Measurements from ENCODE around the gene PDCD1.
"Not testable (repeated sequence)": the region's sequence is repeated elsewhere in the genome, so short reads cannot be mapped to it uniquely, and the experiment has no call there.

PDCD1 gene

DNA sequence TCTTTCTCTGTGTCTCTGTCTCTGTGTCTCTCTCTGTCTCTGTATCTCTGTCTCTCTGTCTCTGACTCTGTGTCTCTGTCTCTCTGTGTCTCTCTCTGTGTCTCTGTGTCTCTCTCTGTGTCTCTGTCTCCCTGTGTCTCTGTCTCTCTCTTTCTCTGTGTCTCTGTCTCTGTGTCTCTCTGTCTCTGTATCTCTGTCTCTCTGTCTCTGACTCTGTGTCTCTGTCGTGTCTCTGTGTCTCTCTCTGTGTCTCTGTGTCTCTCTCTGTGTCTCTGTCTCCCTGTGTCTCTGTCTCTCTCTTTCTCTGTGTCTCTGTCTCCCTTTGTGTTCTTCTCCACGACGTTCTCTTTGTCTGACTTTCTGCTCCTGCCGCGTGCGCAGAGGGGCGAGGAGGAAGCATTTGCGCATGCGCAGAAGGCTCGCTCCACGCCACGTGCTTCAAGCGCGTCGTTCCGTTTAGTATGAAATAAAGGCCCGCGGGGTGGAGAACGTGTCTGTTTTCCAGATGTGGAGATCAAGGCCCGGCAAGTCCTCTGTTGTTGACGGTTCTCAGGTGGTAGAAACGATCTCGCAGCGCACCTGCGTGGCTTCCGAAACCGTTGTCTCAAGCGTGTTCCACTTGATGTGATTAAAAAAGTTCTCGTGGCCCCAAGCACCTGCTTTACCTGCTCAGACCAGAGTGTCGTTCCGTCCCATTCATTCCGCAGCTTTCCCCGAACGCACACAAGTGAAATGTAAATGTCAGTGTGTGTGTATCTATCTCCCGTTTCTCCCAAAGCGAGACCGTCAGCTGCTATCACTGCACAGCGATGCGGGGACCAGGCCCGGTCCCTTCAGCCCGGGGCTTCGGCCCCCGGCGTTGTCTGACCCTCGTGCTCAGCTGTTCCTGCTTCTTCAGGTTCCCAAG lies 34.9 kb downstream of the PDCD1 start:
- DNase-seq = not testable (repeated sequence)

DNA sequence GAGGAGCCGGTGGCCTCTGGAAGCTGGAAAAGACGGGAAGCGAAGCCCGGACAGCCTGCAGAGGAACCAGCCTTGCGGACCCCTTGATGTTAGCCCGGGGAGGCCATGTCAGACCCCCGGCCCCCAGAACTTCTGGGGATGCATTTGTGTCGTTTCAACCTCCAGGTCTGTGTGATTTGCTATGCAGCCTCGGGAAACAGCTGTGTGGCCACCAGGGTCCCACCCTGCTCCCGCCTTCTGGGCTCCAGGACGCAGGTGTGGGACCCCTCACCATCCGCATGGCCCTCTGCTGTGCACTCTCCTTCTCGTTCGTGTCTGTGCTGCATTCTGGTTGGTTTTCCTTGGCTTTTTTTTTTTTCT lies 36.5 kb downstream of the PDCD1 start:
- no peak for DNase-seq

DNA sequence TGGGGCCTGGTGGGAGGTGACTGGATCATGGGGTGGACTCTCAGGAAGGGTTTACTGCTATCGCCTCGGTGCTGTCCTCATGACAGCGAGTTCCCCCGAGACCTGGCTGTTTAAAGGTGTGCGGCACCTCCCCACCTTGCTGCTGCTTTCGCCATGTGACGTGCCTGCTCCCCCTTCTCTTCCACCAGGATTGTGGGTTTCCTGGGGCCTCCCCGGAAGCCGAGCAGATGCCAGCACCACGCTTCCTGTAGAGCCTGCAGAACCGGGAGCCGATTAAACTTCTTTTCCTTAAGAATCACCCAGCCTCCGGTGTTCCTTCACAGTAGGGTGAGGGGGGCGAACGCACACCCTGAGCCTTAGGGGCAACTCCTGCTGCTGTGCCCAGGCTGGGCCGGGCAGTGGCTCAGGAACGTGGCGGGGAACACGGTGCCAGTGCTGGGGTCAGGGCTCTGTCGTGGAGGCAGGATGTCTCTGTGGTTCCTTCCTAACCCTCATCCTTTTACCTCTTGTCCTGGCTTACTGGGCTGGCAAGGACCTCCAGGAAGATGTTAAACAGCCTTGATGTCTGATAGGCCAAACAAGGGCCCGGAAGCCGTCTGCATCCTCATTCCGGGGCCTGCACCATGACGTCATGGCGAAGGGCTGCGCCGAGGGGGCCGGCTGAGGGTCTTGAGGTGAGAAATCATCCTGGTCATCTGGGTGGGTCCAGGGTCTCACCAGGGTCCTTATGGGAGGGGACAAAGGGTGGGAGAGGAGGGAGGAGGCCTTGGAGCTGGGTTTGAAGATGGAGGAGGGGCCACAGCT lies 37.0 kb downstream of the PDCD1 start:
- no peak for DNase-seq

DNA sequence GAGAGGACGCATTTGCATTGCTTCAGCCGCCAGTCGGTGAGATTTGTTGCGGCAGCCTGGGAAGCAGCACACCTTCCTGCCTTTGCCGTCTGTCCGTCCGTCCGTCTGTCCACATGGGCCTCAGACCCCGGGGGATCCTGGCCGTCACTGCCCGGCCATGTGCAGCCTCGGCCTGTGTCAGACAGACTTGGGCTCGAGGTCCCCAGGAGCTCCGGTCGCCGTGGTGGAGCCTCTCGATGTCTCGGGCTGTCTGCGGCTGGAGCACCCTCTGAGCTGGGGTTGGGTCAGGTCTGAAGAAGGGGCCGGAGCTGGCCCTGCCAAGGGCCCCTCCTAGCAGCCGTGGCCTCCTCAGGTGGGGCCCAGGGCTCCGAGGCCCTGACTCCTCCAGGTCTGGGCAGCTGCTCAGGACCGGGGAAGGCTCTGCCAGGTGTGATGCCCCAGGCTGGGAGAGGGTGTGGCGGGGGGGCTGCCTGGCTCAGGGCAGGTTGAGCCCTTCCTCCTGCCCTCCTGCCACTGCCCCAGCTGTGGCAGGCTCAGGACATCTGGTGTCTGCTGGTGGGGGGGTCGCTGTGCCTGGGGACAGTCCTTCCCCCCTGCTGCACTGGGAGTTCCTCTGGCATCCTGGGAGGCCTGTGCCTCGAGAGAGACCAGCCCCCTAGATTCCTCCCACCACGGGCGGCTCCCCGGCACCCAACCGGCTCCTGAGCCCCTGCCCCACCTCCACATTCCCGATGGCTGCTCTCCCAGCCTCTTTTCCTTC lies 37.9 kb downstream of the PDCD1 start:
- DNase-seq = no peak

DNA sequence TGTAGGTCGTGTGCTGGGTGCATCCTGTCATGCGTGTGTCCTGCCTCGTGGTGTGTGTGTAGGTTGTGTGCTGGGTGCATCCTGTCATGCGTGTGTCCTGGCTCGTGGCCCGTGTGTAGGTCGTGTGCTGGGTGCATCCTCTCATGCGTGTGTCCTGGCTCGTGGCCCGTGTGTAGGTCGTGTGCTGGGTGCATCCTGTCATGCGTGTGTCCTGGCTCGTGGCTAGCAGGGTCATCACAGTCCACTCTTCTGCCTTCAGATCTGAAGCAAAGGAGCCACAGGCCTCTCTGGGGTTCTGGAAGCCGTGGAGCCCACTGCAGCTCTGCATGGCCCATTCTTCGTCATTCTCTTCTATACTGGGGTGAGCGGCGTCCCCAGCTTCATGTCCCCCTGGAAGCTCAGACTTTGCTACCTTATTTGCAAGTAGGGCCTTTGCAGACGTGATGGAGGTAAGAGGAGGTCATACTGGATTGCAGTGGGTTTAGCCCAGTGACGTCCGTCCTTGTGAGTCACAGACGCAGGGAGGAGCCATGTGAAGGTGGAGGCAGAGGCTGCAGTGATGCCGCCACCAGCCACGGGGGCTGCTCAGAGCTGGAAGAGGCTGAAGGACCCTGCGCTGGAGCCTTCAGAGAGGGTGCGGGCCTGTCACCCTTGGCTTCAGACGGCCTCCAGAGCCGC lies 38.6 kb downstream of the PDCD1 start:
- DNase-seq = not testable (repeated sequence)

DNA sequence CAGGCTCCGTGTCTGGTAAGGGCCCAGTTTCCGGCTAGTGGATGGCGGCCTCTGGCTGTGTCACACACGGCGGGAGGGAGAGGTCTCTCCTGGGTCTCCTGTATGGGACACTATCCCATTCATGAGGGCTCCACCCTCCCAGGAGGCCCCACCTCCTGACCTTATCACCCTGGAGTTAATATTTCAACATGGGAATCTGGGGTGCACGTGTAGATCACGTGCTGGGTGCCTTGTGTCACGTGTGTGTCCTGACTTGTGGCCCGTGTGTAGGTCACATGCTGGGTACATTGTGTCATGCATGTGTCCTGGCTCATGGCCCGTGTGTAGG lies 39.8 kb downstream of the PDCD1 start:
- no peak for DNase-seq

DNA sequence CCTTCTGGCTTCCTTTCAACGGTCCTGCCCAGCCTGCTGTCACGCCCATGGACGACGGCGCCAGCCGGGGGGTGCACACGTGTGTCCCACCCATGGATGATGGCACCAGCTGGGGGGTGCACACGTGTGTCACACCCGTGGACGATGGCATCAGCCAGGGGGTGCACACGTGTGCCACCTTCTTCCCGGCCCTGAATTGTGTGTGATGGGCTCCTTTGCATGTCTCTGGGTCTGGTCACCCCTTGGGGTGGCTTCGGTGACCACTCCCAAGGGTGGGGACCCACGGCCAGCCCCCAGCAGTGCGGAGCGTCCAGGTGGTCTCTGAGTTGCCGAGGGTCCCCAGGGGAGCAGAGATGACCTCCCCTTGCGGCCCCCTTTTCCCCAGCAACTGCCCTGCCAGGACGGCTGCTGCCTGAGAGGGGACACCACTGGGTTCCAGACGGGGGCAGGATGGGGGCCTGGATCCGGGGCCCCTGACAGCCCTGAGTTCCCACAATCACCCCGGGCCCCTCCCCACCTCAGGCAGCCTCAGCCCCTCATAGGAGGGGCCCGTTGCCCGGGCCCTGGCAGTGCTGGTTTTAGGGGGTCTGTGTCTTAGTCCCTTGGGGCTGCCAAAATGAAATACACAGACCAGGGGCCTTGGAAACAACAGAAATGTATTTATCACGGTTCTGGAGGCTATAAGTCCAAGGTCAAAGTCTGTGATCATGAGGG lies 40.3 kb downstream of the PDCD1 start:
- DNase-seq = no peak

DNA sequence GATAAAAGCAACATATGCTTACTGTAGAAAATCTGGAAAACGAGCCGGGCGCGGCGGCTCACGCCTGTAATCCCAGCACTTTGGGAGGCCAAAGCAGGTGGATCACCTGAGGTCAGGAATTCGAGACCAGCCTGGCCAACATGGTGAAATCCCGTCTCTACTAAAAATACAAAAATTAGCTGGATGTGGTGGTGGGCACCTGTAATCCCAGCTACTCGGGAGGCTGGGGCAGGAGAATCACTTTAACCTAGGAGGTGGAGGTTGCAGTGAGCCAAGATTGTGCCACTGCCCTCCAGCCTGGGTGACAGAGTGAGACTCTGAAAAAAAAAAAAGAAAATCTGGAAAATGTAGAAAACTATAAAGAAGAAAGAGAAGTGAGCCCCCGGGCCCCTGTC lies 40.9 kb downstream of the PDCD1 start:
- not testable (repeated sequence) for DNase-seq

DNA sequence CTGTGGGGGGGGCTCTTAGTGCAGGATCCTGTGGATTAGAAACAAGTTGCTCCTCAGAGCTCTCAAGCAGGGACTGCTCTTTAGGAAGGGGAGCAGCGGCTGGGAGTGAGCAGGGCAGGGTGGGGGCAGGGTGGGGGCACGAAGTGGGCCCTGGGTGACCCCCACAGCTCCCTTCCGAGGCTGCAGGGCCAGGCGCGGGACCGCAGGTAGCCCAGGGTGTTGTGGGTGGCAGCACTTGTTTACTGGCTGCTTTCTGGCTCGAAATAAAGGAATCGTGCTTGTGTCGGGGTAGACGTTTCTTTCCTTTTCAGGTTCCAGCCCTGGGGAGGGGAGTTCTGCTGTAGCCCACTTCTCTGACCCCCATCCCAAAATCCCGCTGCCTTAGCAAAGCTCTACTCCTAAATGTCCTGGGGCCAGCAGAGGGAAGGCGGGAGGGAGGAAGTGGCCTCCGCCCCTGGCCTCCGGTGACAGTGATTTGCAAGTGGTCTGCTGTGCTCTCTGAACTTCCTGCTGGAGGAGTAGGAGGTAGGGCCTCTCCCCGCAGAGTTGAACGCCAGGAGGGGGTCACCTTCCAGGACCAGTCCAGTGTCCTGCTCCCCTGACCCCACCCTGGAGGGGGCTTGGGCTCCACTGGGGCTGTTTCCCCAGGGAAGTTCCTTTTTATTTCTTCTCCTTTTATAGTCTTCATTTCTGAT lies 41.4 kb downstream of the PDCD1 start:
- DNase-seq = no peak

DNA sequence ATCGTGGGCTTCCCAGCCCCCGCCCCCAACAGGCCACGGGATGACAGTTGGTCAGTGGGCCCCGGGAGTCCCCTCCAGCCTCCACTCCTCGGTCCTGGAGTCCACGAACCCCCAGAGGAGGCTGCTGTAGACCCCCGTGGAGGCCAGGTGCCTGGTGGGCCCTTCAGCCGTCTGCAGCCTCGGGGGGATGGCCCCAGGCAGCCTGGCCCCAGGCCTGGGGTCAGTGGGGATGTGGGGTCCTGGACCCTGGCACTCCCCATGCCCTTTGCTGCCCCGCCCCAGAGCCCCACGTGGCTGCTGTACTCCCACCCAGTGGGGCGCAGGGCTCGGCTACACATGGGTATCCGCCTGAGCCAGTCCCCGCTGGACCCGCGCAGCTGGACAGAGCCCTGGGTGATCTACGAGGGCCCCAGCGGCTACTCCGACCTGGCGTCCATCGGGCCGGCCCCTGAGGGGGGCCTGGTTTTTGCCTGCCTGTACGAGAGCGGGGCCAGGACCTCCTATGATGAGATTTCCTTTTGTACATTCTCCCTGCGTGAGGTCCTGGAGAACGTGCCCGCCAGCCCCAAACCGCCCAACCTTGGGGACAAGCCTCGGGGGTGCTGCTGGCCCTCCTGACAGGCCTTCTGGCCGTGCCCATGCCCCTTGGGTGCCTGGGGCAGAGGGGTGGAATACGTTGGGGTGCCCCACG lies 42.1 kb downstream of the PDCD1 start:
- DNase-seq = no peak

DNA sequence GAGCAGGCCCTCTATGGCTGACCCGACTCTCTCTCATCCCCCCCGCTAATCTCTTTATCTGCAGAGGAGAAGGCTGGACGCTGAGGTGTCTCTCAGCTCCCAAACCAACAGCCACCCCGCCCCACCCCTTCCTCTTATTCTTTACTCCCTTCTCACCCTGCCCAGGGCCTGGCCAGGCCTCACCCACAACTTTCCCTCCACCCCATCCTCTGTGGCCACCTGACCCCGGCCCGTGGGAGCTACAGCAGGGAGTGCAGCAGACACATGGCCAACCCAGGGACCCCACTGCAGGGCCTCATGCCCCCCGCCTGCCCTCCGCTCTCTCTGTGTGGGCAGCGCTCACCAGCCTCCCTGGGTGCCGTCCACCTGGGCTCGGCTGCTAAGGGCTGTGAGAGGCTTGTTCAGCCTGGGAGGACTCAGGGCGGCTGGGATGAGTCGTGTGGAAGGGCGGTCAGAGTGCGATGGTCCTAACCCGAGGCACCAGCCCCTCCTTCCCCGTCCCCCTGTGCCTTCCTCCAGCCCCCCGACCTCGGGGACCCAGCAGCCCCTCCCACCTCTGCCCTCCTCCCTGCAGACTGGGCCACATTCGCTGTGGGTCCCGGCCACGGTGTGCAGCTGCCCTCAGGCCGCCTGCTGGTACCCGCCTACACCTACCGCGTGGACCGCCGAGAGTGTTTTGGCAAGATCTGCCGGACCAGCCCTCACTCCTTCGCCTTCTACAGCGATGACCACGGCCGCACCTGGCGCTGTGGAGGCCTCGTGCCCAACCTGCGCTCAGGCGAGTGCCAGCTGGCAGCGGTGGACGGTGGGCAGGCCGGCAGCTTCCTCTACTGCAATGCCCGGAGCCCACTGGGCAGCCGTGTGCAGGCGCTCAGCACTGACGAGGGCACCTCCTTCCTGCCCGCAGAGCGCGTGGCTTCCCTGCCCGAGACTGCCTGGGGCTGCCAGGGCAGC lies 42.9 kb downstream of the PDCD1 start:
- no peak for DNase-seq

DNA sequence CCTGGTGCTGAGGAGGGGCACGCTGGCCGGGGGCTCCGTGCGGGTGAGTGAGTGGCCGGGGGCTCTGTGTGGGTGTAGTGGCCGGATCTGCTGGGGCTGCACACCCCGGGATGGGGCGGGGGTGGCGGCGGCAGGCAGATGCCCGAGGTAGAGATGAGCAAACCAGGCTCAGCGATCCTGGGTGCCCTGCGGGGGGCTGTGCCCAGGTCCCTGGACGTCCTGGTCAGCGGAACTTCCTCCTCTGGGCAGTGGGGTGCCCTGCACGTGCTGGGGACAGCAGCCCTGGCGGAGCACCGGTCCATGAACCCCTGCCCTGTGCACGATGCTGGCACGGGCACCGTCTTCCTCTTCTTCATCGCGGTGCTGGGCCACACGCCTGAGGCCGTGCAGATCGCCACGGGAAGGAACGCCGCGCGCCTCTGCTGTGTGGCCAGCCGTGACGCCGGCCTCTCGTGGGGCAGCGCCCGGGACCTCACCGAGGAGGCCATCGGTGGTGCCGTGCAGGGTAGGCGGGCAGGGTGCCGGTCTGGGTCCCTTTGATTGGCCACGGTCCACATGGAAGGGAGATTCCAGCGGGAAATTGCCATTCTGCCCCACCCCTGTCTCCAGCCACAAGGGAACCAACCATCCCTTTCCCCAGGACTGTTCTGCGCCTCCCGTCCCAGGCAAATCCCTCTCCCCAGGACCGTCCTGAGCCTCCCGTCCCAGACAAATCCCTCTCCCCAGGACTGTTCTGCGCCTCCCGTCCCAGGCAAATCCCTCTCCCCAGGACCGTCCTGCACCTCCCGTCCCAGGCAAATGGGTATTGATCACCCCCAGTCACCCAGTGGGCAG lies 43.8 kb downstream of the PDCD1 start:
- no peak for DNase-seq

DNA sequence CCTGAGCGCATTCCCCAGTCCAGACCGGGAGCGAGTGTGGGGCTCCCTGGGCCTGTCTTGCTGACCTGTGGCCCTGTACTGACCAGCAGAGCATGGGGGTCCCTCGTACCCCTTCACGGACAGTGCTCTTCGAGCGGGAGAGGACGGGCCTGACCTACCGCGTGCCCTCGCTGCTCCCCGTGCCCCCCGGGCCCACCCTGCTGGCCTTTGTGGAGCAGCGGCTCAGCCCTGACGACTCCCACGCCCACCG lies 44.4 kb downstream of the PDCD1 start:
- DNase-seq = no peak

DNA sequence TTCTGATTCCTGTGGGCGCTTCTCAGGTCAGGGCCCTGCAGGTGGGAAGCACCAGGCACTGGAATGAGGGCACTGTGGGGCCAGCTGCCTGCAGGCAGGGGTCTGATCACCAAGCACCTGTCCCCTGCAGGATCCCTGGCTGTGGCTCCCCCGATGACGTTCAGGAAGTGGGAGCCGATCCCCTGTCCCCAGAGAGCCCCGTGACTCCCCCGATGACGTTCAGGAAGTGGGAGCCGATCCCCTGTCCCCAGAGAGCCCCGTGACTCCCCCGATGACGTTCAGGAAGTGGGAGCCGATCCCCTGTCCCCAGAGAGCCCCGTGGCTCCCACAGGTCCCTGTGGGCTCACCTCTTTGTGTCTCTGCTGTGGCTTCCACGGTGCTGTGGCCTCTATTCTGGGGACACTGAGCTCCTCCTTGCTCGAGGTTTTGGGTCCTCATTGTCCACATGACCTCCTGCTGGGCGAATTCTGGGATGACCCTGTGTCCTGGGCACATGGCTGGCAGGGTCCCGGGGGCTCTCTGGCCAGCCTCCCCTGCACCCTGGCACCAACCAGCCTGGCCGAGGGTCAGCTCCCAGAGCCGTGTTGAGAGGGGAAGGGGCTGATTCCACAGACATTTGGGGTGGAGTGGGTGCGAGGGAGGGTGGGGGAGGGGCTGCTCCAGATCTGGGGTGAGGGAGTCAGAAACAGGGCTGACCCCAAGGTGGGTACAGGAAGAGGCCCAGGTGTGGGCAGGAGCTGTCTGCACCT lies 44.9 kb downstream of the PDCD1 start:
- DNase-seq = peak; percentile 82

DNA sequence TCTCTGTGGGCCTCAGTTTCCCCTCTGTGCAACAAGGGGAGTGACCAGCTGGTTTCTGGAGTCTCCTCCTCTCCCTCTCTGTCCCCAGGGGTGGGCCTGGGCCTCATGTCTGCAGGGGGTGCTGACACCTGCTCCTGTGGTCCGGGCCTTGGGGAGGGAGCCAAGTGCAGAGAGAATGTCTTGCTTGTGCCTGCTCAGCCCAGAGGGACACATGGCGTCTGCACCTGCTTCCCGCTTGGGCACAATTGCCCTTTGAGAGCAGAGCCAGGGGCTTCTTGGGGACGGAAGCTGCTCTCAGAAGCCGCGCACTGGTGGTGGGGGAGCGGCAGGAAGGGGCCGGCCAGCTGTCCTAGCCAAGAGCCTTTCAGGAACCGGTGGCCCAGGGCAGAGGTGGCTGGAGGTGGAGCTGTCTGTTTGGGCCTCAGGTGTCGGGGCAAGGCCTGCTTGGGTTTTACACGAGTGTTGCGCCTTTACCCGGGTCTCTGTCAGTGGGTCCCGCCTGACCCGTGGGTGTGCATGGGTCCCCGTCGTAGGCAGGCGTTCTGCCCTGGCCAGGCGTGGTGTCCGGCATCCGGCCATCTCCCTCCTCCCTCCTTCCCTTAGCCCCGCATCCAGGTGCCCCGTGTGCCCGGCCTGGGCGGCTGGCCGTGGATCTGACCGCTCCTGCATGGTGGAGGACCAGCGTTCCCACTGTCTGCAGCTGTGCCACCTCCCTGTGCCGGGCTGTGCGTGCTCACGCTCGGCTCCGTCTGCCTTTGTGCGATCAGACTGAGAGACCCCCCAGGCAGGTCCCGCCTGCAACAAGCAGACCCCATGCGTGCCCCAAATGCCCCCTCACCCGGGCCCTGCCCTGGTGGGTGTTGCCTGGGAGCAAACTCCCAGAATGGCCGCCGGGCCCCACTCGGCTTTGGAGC lies 45.7 kb downstream of the PDCD1 start:
- no peak for DNase-seq

DNA sequence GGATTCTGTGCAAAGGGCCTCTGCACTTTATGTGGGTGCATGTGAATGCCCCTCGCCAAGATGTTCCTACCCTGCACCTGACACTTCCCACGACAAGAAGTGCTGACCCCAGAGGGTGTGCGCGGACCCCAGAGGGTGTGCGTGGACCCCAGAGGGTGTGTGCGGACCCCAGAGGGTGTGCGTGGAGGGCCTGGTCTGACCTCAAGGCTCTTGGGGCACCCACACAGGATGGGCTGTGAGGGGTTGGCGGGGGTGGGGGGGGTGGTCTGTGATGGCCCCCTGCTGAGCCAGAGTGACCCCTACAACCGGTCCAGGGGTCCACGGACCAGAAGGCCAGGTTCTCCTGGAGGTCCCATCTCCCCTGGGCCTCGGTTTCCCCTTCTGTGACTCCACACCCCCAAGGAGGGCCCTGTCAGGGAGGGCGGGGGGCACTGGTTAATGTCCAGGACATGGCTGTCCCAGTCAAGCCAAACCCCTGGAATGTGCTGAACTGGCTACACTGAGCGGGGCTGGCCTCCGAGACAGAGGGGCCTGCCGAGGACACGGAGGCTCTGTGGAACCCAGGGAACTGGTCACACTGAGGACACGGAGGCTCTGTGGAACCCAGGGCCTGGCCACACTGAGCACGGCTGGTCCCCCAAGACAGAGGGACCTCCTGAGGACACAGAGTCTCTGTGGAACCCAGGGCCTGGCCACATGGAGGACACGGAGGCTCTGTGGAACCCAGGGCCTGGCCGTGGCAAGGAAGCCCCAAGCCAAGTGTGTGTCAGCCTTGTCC lies 46.6 kb downstream of the PDCD1 start:
- no peak for DNase-seq
